ENCODE data around the gene MRPL18. TPM values are rescaled to one million over a fixed set of nuclear protein-coding genes. Genes with fewer than 3 reads are reported as not detected.

Gene MRPL18
- total RNA-seq, 1 experiment from 2014 or later = 95.2 TPM

DNA sequence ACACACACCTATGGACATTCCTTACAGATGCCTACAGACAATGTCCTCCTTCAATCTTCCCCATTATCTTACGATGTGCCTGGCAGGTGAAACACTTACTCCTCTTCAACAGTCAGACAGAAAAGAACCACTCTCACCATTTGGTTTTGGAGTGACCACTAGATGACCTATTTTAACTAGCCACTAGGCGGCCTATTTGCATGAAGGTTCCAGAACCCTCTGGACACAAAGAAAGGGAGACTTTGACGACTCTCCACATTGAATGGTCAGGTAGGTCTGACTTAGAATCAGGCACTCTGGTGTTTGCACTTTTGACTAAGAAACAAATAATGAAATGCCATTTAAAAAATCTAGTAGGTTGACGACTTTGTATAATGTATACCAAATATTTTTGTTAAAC is 51.8 kb downstream of the MRPL18 start:
- DNase-seq (ENCODE audit: low spot score) (no peak), ATAC-seq (peak; percentile 31)
- ChIA-PET POLR2A (no interaction called here), CTCF (no interaction called here)
- Mint-ChIP-seq H3K9me3 (peaks cover 7% of the 10 kb centered on the region), H3K4me3 (no peak overlapping the region), H3K4me1 (peaks cover 27% of the 10 kb centered on the region), H3K27ac (peak overlapping the region; percentile 31; the same call in 1 of the 2 replicates), H3K27me3 (ENCODE audit: low read depth) (no peaks in the 10 kb centered on the region), H3K36me3 (no peaks in the 10 kb centered on the region)
- TF ChIP-seq, protein P1, sequence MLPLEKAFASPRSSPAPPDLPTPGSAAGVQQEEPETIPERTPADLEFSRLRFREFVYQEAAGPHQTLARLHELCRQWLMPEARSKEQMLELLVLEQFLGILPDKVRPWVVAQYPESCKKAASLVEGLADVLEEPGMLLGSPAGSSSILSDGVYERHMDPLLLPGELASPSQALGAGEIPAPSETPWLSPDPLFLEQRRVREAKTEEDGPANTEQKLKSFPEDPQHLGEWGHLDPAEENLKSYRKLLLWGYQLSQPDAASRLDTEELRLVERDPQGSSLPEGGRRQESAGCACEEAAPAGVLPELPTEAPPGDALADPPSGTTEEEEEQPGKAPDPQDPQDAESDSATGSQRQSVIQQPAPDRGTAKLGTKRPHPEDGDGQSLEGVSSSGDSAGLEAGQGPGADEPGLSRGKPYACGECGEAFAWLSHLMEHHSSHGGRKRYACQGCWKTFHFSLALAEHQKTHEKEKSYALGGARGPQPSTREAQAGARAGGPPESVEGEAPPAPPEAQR (CRISPR knock-in tag; IDR thresholded peaks at IDR 0.05) = no peak
- TF ChIP-seq MYBL2 (CRISPR knock-in tag; IDR thresholded peaks at IDR 0.05) (no peak), ZNF396 (CRISPR knock-in tag; IDR thresholded peaks at IDR 0.05; ENCODE audit: borderline replicate concordance) (no peak), NFATC4 (CRISPR knock-in tag; IDR thresholded peaks at IDR 0.05) (no peak), NFE2L1 (CRISPR knock-in tag; IDR thresholded peaks at IDR 0.05) (no peak), FOXK1 (CRISPR knock-in tag; IDR thresholded peaks at IDR 0.05) (no peak), ZNF423 (CRISPR knock-in tag; IDR thresholded peaks at IDR 0.05) (no peak), NR1H2 (CRISPR knock-in tag; IDR thresholded peaks at IDR 0.05) (no peak), JUN (CRISPR knock-in tag; IDR thresholded peaks at IDR 0.05) (no peak), TEAD1 (CRISPR knock-in tag; IDR thresholded peaks at IDR 0.05) (no peak), NR3C1 (CRISPR knock-in tag; conservative IDR thresholded peaks at IDR 0.05; ENCODE audit: low read depth) (no peak)
- TF ChIP-seq, protein P2, sequence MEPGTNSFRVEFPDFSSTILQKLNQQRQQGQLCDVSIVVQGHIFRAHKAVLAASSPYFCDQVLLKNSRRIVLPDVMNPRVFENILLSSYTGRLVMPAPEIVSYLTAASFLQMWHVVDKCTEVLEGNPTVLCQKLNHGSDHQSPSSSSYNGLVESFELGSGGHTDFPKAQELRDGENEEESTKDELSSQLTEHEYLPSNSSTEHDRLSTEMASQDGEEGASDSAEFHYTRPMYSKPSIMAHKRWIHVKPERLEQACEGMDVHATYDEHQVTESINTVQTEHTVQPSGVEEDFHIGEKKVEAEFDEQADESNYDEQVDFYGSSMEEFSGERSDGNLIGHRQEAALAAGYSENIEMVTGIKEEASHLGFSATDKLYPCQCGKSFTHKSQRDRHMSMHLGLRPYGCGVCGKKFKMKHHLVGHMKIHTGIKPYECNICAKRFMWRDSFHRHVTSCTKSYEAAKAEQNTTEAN (CRISPR knock-in tag; IDR thresholded peaks at IDR 0.05) = no peak
- TF ChIP-seq, protein P3, sequence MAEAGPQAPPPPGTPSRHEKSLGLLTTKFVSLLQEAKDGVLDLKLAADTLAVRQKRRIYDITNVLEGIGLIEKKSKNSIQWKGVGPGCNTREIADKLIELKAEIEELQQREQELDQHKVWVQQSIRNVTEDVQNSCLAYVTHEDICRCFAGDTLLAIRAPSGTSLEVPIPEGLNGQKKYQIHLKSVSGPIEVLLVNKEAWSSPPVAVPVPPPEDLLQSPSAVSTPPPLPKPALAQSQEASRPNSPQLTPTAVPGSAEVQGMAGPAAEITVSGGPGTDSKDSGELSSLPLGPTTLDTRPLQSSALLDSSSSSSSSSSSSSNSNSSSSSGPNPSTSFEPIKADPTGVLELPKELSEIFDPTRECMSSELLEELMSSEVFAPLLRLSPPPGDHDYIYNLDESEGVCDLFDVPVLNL (CRISPR knock-in tag; IDR thresholded peaks at IDR 0.05; ENCODE audit: borderline replicate concordance, low read depth) = no peak
- TF ChIP-seq, protein P4, sequence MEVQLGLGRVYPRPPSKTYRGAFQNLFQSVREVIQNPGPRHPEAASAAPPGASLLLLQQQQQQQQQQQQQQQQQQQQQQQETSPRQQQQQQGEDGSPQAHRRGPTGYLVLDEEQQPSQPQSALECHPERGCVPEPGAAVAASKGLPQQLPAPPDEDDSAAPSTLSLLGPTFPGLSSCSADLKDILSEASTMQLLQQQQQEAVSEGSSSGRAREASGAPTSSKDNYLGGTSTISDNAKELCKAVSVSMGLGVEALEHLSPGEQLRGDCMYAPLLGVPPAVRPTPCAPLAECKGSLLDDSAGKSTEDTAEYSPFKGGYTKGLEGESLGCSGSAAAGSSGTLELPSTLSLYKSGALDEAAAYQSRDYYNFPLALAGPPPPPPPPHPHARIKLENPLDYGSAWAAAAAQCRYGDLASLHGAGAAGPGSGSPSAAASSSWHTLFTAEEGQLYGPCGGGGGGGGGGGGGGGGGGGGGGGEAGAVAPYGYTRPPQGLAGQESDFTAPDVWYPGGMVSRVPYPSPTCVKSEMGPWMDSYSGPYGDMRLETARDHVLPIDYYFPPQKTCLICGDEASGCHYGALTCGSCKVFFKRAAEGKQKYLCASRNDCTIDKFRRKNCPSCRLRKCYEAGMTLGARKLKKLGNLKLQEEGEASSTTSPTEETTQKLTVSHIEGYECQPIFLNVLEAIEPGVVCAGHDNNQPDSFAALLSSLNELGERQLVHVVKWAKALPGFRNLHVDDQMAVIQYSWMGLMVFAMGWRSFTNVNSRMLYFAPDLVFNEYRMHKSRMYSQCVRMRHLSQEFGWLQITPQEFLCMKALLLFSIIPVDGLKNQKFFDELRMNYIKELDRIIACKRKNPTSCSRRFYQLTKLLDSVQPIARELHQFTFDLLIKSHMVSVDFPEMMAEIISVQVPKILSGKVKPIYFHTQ (CRISPR knock-in tag; IDR thresholded peaks at IDR 0.05) = no peak
- TF ChIP-seq, protein P5, sequence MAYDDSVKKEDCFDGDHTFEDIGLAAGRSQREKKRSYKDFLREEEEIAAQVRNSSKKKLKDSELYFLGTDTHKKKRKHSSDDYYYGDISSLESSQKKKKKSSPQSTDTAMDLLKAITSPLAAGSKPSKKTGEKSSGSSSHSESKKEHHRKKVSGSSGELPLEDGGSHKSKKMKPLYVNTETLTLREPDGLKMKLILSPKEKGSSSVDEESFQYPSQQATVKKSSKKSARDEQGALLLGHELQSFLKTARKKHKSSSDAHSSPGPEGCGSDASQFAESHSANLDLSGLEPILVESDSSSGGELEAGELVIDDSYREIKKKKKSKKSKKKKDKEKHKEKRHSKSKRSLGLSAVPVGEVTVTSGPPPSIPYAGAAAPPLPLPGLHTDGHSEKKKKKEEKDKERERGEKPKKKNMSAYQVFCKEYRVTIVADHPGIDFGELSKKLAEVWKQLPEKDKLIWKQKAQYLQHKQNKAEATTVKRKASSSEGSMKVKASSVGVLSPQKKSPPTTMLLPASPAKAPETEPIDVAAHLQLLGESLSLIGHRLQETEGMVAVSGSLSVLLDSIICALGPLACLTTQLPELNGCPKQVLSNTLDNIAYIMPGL (CRISPR knock-in tag; IDR thresholded peaks at IDR 0.05) = no peak
- TF ChIP-seq, protein P6, sequence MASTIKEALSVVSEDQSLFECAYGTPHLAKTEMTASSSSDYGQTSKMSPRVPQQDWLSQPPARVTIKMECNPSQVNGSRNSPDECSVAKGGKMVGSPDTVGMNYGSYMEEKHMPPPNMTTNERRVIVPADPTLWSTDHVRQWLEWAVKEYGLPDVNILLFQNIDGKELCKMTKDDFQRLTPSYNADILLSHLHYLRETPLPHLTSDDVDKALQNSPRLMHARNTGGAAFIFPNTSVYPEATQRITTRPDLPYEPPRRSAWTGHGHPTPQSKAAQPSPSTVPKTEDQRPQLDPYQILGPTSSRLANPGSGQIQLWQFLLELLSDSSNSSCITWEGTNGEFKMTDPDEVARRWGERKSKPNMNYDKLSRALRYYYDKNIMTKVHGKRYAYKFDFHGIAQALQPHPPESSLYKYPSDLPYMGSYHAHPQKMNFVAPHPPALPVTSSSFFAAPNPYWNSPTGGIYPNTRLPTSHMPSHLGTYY (CRISPR knock-in tag; IDR thresholded peaks at IDR 0.05) = no peak
- TF ChIP-seq, protein P7, sequence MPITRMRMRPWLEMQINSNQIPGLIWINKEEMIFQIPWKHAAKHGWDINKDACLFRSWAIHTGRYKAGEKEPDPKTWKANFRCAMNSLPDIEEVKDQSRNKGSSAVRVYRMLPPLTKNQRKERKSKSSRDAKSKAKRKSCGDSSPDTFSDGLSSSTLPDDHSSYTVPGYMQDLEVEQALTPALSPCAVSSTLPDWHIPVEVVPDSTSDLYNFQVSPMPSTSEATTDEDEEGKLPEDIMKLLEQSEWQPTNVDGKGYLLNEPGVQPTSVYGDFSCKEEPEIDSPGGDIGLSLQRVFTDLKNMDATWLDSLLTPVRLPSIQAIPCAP (CRISPR knock-in tag; IDR thresholded peaks at IDR 0.05) = no peak
